ENCODE measurements around the gene RBMS3. TPM values are rescaled to one million over a fixed set of nuclear protein-coding genes. Genes with fewer than 3 reads are reported as not detected.

Gene RBMS3
- total RNA-seq, 1 experiment from 2014 or later: 0.42 TPM

GRCh38 chr3:29270752-29271151 lies 10.1 kb upstream of the RBMS3 start:
- ChIA-PET POLR2A (no interaction called here), CTCF (no interaction called here), RAD21 (ENCODE audit: low non-redundant PET in 1 of 2, low total read pairs in 2 of 2, uncharacterized antibody in 2 of 2, unreplicated experiment in 2 of 2) (no interaction called here)
- no TSS peak for BruUV-seq (replicated peaks)
- Histone ChIP-seq H3K36me3 (ENCODE audit: control insufficient read depth in 1 of 2, insufficient read depth in 2 of 2, low read length in 2 of 2) (no peaks in the 10 kb centered on the region), H3K9me3 (ENCODE audit: control insufficient read depth in 1 of 2, insufficient read depth in 1 of 2, low read depth in 1 of 2, low read length in 2 of 2) (no peaks in the 10 kb centered on the region), H3K27ac (ENCODE audit: low read depth, low read length) (no peak overlapping the region), H2AFZ (ENCODE audit: low read depth, low read length, poor library complexity, severe bottlenecking) (no peak overlapping the region), H3K27me3 (ENCODE audit: insufficient read depth, low read length) (no peaks in the 10 kb centered on the region), H4K20me1 (ENCODE audit: insufficient read depth) (no peaks in the 10 kb centered on the region), H3K4me3 (replicated peaks in 1 of 2; ENCODE audit: low read depth in 1 of 2, low read length in 2 of 2) (no peak overlapping the region), H3K9me2 (ENCODE audit: insufficient read depth) (no peaks in the 10 kb centered on the region), H3K4me2 (ENCODE audit: low read length) (no peak overlapping the region), H3K4me1 (ENCODE audit: control insufficient read depth in 1 of 2, insufficient read depth in 2 of 2, low read length in 2 of 2) (no peaks in the 10 kb centered on the region), H3K9ac (ENCODE audit: low read length) (no peak overlapping the region), H3K79me2 (ENCODE audit: insufficient read depth, low read length) (no peaks in the 10 kb centered on the region)
- ATAC-seq (no peak), DNase-seq (ENCODE audit: low read depth, low spot score) (no peak)
- TF ChIP-seq POLR2A (IDR thresholded peaks at IDR 0.05; ENCODE audit: borderline replicate concordance, extremely low read depth, insufficient read depth, insufficient read length) (no peak), ZNF274 (IDR thresholded peaks at IDR 0.05; ENCODE audit: low read depth, low read length) (no peak), SRF (IDR thresholded peaks at IDR 0.05; ENCODE audit: low read depth) (no peak), YY1 (IDR thresholded peaks at IDR 0.05; ENCODE audit: extremely low read depth, insufficient replicate concordance, low read depth, low read length) (no peak)
- TF ChIP-seq, protein P1, sequence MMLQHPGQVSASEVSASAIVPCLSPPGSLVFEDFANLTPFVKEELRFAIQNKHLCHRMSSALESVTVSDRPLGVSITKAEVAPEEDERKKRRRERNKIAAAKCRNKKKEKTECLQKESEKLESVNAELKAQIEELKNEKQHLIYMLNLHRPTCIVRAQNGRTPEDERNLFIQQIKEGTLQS (IDR thresholded peaks at IDR 0.05): no peak
- intact Hi-C loops (cut with micrococcal nuclease): no loop called here

- Histone ChIP-seq H3K27me3 (ENCODE audit: insufficient read depth, low read length) (no peaks in the 10 kb centered on the region), H3K27ac (ENCODE audit: low read depth, low read length) (no peak overlapping the region), H3K9ac (ENCODE audit: low read length) (no peak overlapping the region), H3K4me2 (ENCODE audit: low read length) (no peak overlapping the region), H3K4me3 (replicated peaks in 1 of 2; ENCODE audit: low read depth in 1 of 2, low read length in 2 of 2) (no peak overlapping the region), H2AFZ (ENCODE audit: low read depth, low read length, poor library complexity, severe bottlenecking) (no peak overlapping the region), H3K36me3 (ENCODE audit: control insufficient read depth in 1 of 2, insufficient read depth in 2 of 2, low read length in 2 of 2) (no peaks in the 10 kb centered on the region), H3K79me2 (ENCODE audit: insufficient read depth, low read length) (no peaks in the 10 kb centered on the region), H3K4me1 (ENCODE audit: control insufficient read depth in 1 of 2, insufficient read depth in 2 of 2, low read length in 2 of 2) (no peaks in the 10 kb centered on the region), H3K9me2 (ENCODE audit: insufficient read depth) (no peaks in the 10 kb centered on the region), H3K9me3 (ENCODE audit: control insufficient read depth in 1 of 2, insufficient read depth in 1 of 2, low read depth in 1 of 2, low read length in 2 of 2) (no peaks in the 10 kb centered on the region), H4K20me1 (ENCODE audit: insufficient read depth) (no peaks in the 10 kb centered on the region)
- no peak for TF ChIP-seq EZH2 (IDR thresholded peaks at IDR 0.05)
- TF ChIP-seq, protein P2, sequence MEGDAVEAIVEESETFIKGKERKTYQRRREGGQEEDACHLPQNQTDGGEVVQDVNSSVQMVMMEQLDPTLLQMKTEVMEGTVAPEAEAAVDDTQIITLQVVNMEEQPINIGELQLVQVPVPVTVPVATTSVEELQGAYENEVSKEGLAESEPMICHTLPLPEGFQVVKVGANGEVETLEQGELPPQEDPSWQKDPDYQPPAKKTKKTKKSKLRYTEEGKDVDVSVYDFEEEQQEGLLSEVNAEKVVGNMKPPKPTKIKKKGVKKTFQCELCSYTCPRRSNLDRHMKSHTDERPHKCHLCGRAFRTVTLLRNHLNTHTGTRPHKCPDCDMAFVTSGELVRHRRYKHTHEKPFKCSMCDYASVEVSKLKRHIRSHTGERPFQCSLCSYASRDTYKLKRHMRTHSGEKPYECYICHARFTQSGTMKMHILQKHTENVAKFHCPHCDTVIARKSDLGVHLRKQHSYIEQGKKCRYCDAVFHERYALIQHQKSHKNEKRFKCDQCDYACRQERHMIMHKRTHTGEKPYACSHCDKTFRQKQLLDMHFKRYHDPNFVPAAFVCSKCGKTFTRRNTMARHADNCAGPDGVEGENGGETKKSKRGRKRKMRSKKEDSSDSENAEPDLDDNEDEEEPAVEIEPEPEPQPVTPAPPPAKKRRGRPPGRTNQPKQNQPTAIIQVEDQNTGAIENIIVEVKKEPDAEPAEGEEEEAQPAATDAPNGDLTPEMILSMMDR (IDR thresholded peaks at IDR 0.05 in 2 of 3, conservative IDR thresholded peaks at IDR 0.05 in 1 of 3; ENCODE audit: borderline replicate concordance in 1 of 3, insufficient read depth in 1 of 3, low read depth in 2 of 3, low read length in 2 of 3): no peak
- no peak for TF ChIP-seq EZH2phosphoT487 (IDR thresholded peaks at IDR 0.05; ENCODE audit: borderline replicate concordance)
- no peak for TF ChIP-seq FOSL1 (IDR thresholded peaks at IDR 0.05; ENCODE audit: low read depth)
- TF ChIP-seq MAX (IDR thresholded peaks at IDR 0.05): no peak
- TF ChIP-seq RAD21 (IDR thresholded peaks at IDR 0.05; ENCODE audit: low read depth): no peak
- TF ChIP-seq EGR1 (IDR thresholded peaks at IDR 0.05; ENCODE audit: low read depth): no peak
- no peak for TF ChIP-seq ZBTB33 (IDR thresholded peaks at IDR 0.05; ENCODE audit: extremely low read depth, insufficient replicate concordance, low read length)
- TF ChIP-seq SRF (IDR thresholded peaks at IDR 0.05; ENCODE audit: low read depth): no peak
- TF ChIP-seq POLR2A (IDR thresholded peaks at IDR 0.05; ENCODE audit: borderline replicate concordance, extremely low read depth, insufficient read depth, insufficient read length): no peak
- no peak for TF ChIP-seq ELF1 (IDR thresholded peaks at IDR 0.05; ENCODE audit: borderline replicate concordance, low read depth)
- TF ChIP-seq CEBPB (IDR thresholded peaks at IDR 0.05; ENCODE audit: low read depth): no peak
- ATAC-seq (no peak), DNase-seq (ENCODE audit: low read depth, low spot score) (no peak)
- ChIA-PET POLR2A (no interaction called here), CTCF (no interaction called here), RAD21 (ENCODE audit: low non-redundant PET in 1 of 2, low total read pairs in 2 of 2, uncharacterized antibody in 2 of 2, unreplicated experiment in 2 of 2) (no interaction called here)
- no TSS peak for BruUV-seq (replicated peaks)
- intact Hi-C loops (cut with micrococcal nuclease): no loop called here
Measured at GRCh38 chr3:29271475-29271874, 9.4 kb upstream of the RBMS3 start.

Measured in HCT116 (cell line).